Measurements from ENCODE around the gene NPFFR1. TPM values are rescaled to one million over a fixed set of nuclear protein-coding genes. Genes with fewer than 3 reads are reported as not detected.

The NPFFR1 gene
- total RNA-seq, 1 donor from 2014 or later, result 1.2 TPM

- no peak for DNase-seq (ENCODE audit: low spot score in 2 of 2)
- FAIRE-seq, result no peak
Measured at GRCh38 chr10:70292004-70292403, 8.2 kb upstream of the NPFFR1 start.

GRCh38 chr10:70289739-70290138 lies 5.9 kb upstream of the NPFFR1 start:
- no peak for DNase-seq (ENCODE audit: low spot score in 2 of 2)
- no peak for FAIRE-seq

GRCh38 chr10:70286616-70287015 lies 2.8 kb upstream of the NPFFR1 start:
- FAIRE-seq, result no peak
- DNase-seq (ENCODE audit: low spot score in 2 of 2), result no peak

GRCh38 chr10:70285476-70285831 lies 1.6 kb upstream of the NPFFR1 start:
- DNase-seq (ENCODE audit: low spot score in 2 of 2) (no peak), FAIRE-seq (no peak)

GRCh38 chr10:70284542-70285475 lies 1.0 kb upstream of the NPFFR1 start:
- DNase-seq (ENCODE audit: low spot score in 2 of 2) (no peak), FAIRE-seq (no peak)

GRCh38 chr10:70283071-70283444 lies 746 bp downstream of the NPFFR1 start:
- no peak for FAIRE-seq

GRCh38 chr10:70281609-70282008 lies 2.2 kb downstream of the NPFFR1 start:
- FAIRE-seq, result no peak

More at GRCh38 chr10:70283071-70283444, 746 bp downstream of the NPFFR1 start:
- no peak for DNase-seq (ENCODE audit: low spot score in 2 of 2)

GRCh38 chr10:70280099-70280498 lies 3.7 kb downstream of the NPFFR1 start:
- FAIRE-seq (no peak), DNase-seq (ENCODE audit: low spot score in 2 of 2) (no peak)

More at GRCh38 chr10:70281609-70282008, 2.2 kb downstream of the NPFFR1 start:
- DNase-seq (ENCODE audit: low spot score in 2 of 2), result no peak

- FAIRE-seq (no peak), DNase-seq (ENCODE audit: low spot score in 2 of 2) (no peak)
Measured at GRCh38 chr10:70277396-70278030, 6.3 kb downstream of the NPFFR1 start.

GRCh38 chr10:70274643-70275042 lies 9.2 kb downstream of the NPFFR1 start:
- DNase-seq (ENCODE audit: low spot score in 2 of 2), result peak; percentile 46
- no peak for FAIRE-seq

GRCh38 chr10:70272925-70273316 lies 10.9 kb downstream of the NPFFR1 start:
- DNase-seq (ENCODE audit: low spot score in 2 of 2) (no peak), FAIRE-seq (no peak)

GRCh38 chr10:70271996-70272924 lies 11.5 kb downstream of the NPFFR1 start:
- DNase-seq (ENCODE audit: low spot score in 2 of 2) (no peak), FAIRE-seq (no peak)

- DNase-seq (ENCODE audit: low spot score in 2 of 2), result no peak
- FAIRE-seq, result no peak
Measured at GRCh38 chr10:70270952-70271351, 12.9 kb downstream of the NPFFR1 start.

- no peak for FAIRE-seq
- DNase-seq (ENCODE audit: low spot score in 2 of 2), result no peak
Measured at GRCh38 chr10:70269741-70270140, 14.1 kb downstream of the NPFFR1 start.

- FAIRE-seq, result no peak
- no peak for DNase-seq (ENCODE audit: low spot score in 2 of 2)
Measured at GRCh38 chr10:70268376-70268775, 15.4 kb downstream of the NPFFR1 start.

GRCh38 chr10:70267161-70267933 lies 16.5 kb downstream of the NPFFR1 start:
- FAIRE-seq (no peak), DNase-seq (ENCODE audit: low spot score in 2 of 2) (no peak)

- FAIRE-seq, result no peak
- DNase-seq (ENCODE audit: low spot score in 2 of 2), result no peak
Measured at GRCh38 chr10:70266701-70267100, 17.1 kb downstream of the NPFFR1 start.

GRCh38 chr10:70266056-70266455 lies 17.7 kb downstream of the NPFFR1 start:
- FAIRE-seq (no peak), DNase-seq (ENCODE audit: low spot score in 2 of 2) (no peak)

- FAIRE-seq (no peak), DNase-seq (ENCODE audit: low spot score in 2 of 2) (no peak)
Measured at GRCh38 chr10:70265032-70265689, 18.6 kb downstream of the NPFFR1 start.

All from frontal cortex (tissue), 4 donors.